H9 (cell line): ENCODE measurements around the gene ATG7. TPM values are rescaled to one million over a fixed set of nuclear protein-coding genes. Genes with fewer than 3 reads are reported as not detected.

ENCODE experiments used
- DNase-seq: peaks from one replicate; pipeline ENCODE4 v3.0.0-alpha.2; 2017
- H2AFZ ChIP-seq: one replicate; pipeline ENCODE4 v1.6.1; 2013; ENCODE audit warnings: mild to moderate bottlenecking, low read length, control low read depth, moderate library complexity
- H2AK5ac ChIP-seq: 2 replicates; pipeline ENCODE4 v1.6.1; 2013; ENCODE audit warnings: low read length, control low read depth, mixed read lengths; ENCODE audit not compliant: insufficient read length
- H2BK120ac ChIP-seq: one replicate; pipeline ENCODE4 v1.6.1; 2013; ENCODE audit warnings: low read depth, mild to moderate bottlenecking, low read length, control low read depth, inconsistent platforms; ENCODE audit not compliant: poor library complexity, severe bottlenecking
- H2BK12ac ChIP-seq: 2 replicates; pipeline ENCODE4 v1.6.1; 2013; ENCODE audit warnings: low read length, control low read depth, mixed read lengths, low read depth; ENCODE audit not compliant: insufficient read length
- H2BK15ac ChIP-seq: 2 replicates; pipeline ENCODE4 v1.6.1; 2013; ENCODE audit warnings: low read depth, low read length, control low read depth
- H2BK20ac ChIP-seq: one replicate; pipeline ENCODE4 v1.6.1; 2013; ENCODE audit warnings: low read depth, mild to moderate bottlenecking, low read length, control low read depth, inconsistent platforms; ENCODE audit not compliant: poor library complexity, severe bottlenecking
- H2BK5ac ChIP-seq: 2 replicates; pipeline ENCODE4 v1.6.1; 2013; ENCODE audit warnings: low read length, control low read depth, mixed read lengths; ENCODE audit not compliant: insufficient read length
- H3K14ac ChIP-seq: 2 replicates; pipeline ENCODE4 v1.6.1; 2013; ENCODE audit warnings: low read length, control low read depth; ENCODE audit not compliant: insufficient read depth
- H3K18ac ChIP-seq: 2 replicates; pipeline ENCODE4 v1.6.1; 2013; ENCODE audit warnings: low read depth, mild to moderate bottlenecking, mixed read lengths, low read length, control low read depth; ENCODE audit not compliant: insufficient read length
- H3K23ac ChIP-seq: 2 replicates; pipeline ENCODE4 v1.6.1; 2013; ENCODE audit warnings: low read length, control low read depth, mixed read lengths, low read depth; ENCODE audit not compliant: insufficient read length
- H3K23me2 ChIP-seq: 2 replicates; pipeline ENCODE4 v1.6.1; 2013; ENCODE audit warnings: low read depth, mild to moderate bottlenecking, mixed read lengths, low read length, control low read depth; ENCODE audit not compliant: insufficient read length, poor library complexity, severe bottlenecking
- H3K27ac ChIP-seq: 2 replicates; pipeline ENCODE4 v1.5.1; 2013; ENCODE audit warnings: low read length, control low read depth, mixed read lengths, low read depth; ENCODE audit not compliant: insufficient read length
- H3K27me3 ChIP-seq: 2 replicates; pipeline ENCODE4 v1.6.1; 2013; ENCODE audit warnings: low read length, control low read depth, inconsistent platforms; ENCODE audit not compliant: insufficient read depth
- H3K4ac ChIP-seq: 2 replicates; pipeline ENCODE4 v1.6.1; 2013; ENCODE audit warnings: low read depth, mild to moderate bottlenecking, control low read depth, inconsistent platforms, low read length, moderate library complexity
- H3K4me1 ChIP-seq: 2 replicates; pipeline ENCODE4 v1.6.1; 2013; ENCODE audit warnings: low read length, control low read depth, inconsistent platforms; ENCODE audit not compliant: insufficient read depth
- H3K4me2 ChIP-seq: 2 replicates; pipeline ENCODE4 v1.6.1; 2013; ENCODE audit warnings: low read length, control low read depth, mixed read lengths; ENCODE audit not compliant: insufficient read length, insufficient read depth
- H3K56ac ChIP-seq: 2 replicates; pipeline ENCODE4 v1.6.1; 2013; ENCODE audit warnings: low read depth, mild to moderate bottlenecking, mixed read lengths, low read length, control low read depth; ENCODE audit not compliant: insufficient read length
- H3K79me1 ChIP-seq: 2 replicates; pipeline ENCODE4 v1.6.1; 2013; ENCODE audit warnings: low read depth, mild to moderate bottlenecking, moderate library complexity, low read length, control low read depth, inconsistent platforms; ENCODE audit not compliant: insufficient read depth, poor library complexity, severe bottlenecking
- H3K79me2 ChIP-seq: 2 replicates; pipeline ENCODE4 v1.6.1; 2013; ENCODE audit warnings: low read length, control low read depth, inconsistent platforms; ENCODE audit not compliant: insufficient read depth
- H3K9ac ChIP-seq: 2 replicates; pipeline ENCODE4 v1.6.1; 2013; ENCODE audit warnings: low read length, control low read depth, mixed read lengths; ENCODE audit not compliant: insufficient read length; ENCODE audit errors: extremely low read depth
- H3K9me3 ChIP-seq: one replicate; pipeline ENCODE4 v1.6.1; 2013; ENCODE audit warnings: low read depth, low read length, inconsistent platforms; ENCODE audit not compliant: control insufficient read depth
- H3T11ph ChIP-seq: one replicate; pipeline ENCODE4 v1.6.1; 2013; ENCODE audit warnings: mild to moderate bottlenecking, low read length, control low read depth, inconsistent platforms
- H4K20me1 ChIP-seq: one replicate; pipeline ENCODE4 v1.6.1; 2013; ENCODE audit not compliant: control insufficient read depth, insufficient read length, insufficient read depth
- H4K5ac ChIP-seq: 2 replicates; pipeline ENCODE4 v1.6.1; 2013; ENCODE audit warnings: low read depth, mild to moderate bottlenecking, mixed read lengths, low read length, control low read depth; ENCODE audit not compliant: insufficient read length
- H4K8ac ChIP-seq: replicated peaks from 2 replicates; pipeline ENCODE4 v1.6.1; 2013; ENCODE audit warnings: low read length, control low read depth, mixed read lengths, low read depth; ENCODE audit not compliant: insufficient read length
- H4K91ac ChIP-seq: 2 replicates; pipeline ENCODE4 v1.6.1; 2013; ENCODE audit warnings: low read depth, mild to moderate bottlenecking, moderate library complexity, mixed read lengths, low read length, control low read depth; ENCODE audit not compliant: insufficient read length
- H3K27ac Mint-ChIP-seq, 3 experiments: 2 replicates in 2 of 3; 3 replicates in 1 of 3; pipeline ENCODE4 v1.8.0; 2020 to 2021; ENCODE audit warnings: mixed read lengths in 3 of 3, mild to moderate bottlenecking in 1 of 3, moderate library complexity in 1 of 3
- H3K27me3 Mint-ChIP-seq: 2 replicates; pipeline ENCODE4 v1.8.0; 2021; ENCODE audit warnings: low read depth, mild to moderate bottlenecking, moderate library complexity, mixed read lengths
- H3K36me3 Mint-ChIP-seq, 3 experiments: 2 replicates in 2 of 3; 3 replicates in 1 of 3; pipeline ENCODE4 v1.8.0; 2020 to 2021; ENCODE audit warnings: low read depth in 3 of 3, mixed read lengths in 3 of 3; ENCODE audit not compliant: insufficient read depth in 1 of 3
- H3K4me1 Mint-ChIP-seq, 2 experiments: 2 replicates each; pipeline ENCODE4 v1.8.0; 2020; ENCODE audit warnings: mixed read lengths in 2 of 2
- H3K4me3 Mint-ChIP-seq, 2 experiments: 2 replicates in 1 of 2; 3 replicates in 1 of 2; pipeline ENCODE4 v1.8.0; 2020 to 2021; ENCODE audit warnings: mild to moderate bottlenecking in 2 of 2, mixed read lengths in 2 of 2, moderate library complexity in 1 of 2
- H3K9me3 Mint-ChIP-seq, 2 experiments: 2 replicates in 1 of 2; 3 replicates in 1 of 2; pipeline ENCODE4 v1.8.0; 2020; ENCODE audit warnings: mild to moderate bottlenecking in 2 of 2, mixed read lengths in 2 of 2, moderate library complexity in 1 of 2
- CTCF ChIP-seq: fragments of 200-600 bp; sonication (generic); conservative IDR thresholded peaks from 3 replicates; pipeline ENCODE4 v1.8.0; 2021; ENCODE audit warnings: antibody characterized with exemption, mild to moderate bottlenecking
- WGBS: extraction: QIAGEN DNeasy Blood & Tissue Kit; methylation state at CpG from one replicate; pipeline ENCODE4 v1.1.7; 2013; ENCODE audit warnings: missing lambda C conversion rate, low lambda C conversion rate, mixed read lengths; ENCODE audit not compliant: insufficient read length; ENCODE audit errors: extremely low coverage; 5-methylcytosine and 5-hydroxymethylcytosine counted together
- total RNA-seq: library from RNA; stranded (reverse); gene quantifications from 2 replicates; pipeline ENCODE4 v1.2.1, GENCODE V29; 2021

The ATG7 gene
- total RNA-seq, 1 experiment from 2014 or later, result 17.9 TPM

GRCh38 chr3:11335056-11335608 lies 62.9 kb downstream of the ATG7 start:
- Mint-ChIP-seq H3K36me3 (0 out of 7 replicates have a peak, but pooled peaks cover 0 to 2% (median 0%) of the 10 kb centered on the region in 3 experiments), H3K9me3 (no peaks in the 10 kb centered on the region), H3K4me3 (no peak overlapping the region), H3K27ac (no peak overlapping the region; a peak in 1 of 7 replicates), H3K4me1 (peaks cover 0 to 2% of the 10 kb centered on the region in 2 experiments; a peak in 2 of 4 replicates), H3K27me3 (no peaks in the 10 kb centered on the region)
- H3K4me2 ChIP-seq, result no peak overlapping the region
- H3K9ac ChIP-seq, result no peak overlapping the region
- no peak overlapping the region for H3K23ac ChIP-seq
- no peak overlapping the region for H3K14ac ChIP-seq
- H3K27ac ChIP-seq, result no peak overlapping the region
- no peaks in the 10 kb centered on the region for H3K23me2 ChIP-seq
- no peak overlapping the region for H2BK120ac ChIP-seq
- H3T11ph ChIP-seq, result no peak overlapping the region
- no peak overlapping the region for H3K4ac ChIP-seq
- H2BK20ac ChIP-seq, result no peak overlapping the region
- WGBS, result no CpG with 5 or more reads among the region's 4 CpGs
- no peaks in the 10 kb centered on the region for H3K9me3 ChIP-seq
- H2AK5ac ChIP-seq, result no peak overlapping the region
- H2BK12ac ChIP-seq, result no peak overlapping the region
- H2BK15ac ChIP-seq, result no peak overlapping the region; the same call in 1 of the 2 replicates
- no peaks in the 10 kb centered on the region for H3K27me3 ChIP-seq
- H3K18ac ChIP-seq, result no peak overlapping the region
- no peak overlapping the region for H4K91ac ChIP-seq
- no peaks in the 10 kb centered on the region for H4K20me1 ChIP-seq
- no peak overlapping the region for H4K5ac ChIP-seq
- TF ChIP-seq CTCF, result peak; percentile 69
- H3K4me1 ChIP-seq, result no peaks in the 10 kb centered on the region
- H2BK5ac ChIP-seq, result no peak overlapping the region
- no peak for DNase-seq
- no peak overlapping the region for H2AFZ ChIP-seq
- H3K79me1 ChIP-seq, result no peaks in the 10 kb centered on the region
- no peak overlapping the region for H3K56ac ChIP-seq
- no peaks in the 10 kb centered on the region for H3K79me2 ChIP-seq
- no peak overlapping the region for H4K8ac ChIP-seq
